HG02970 (cell line): ENCODE data around the gene CCDC102A.
A peak's percentile ranks its signal among the peaks of the same experiment; 100 is the strongest.

Source experiments
- ATAC-seq: cut with Tn5 transposase; IDR thresholded peaks from one replicate; pipeline ENCODE4 v1.9.1; 2021; ENCODE audit warnings: mild to moderate bottlenecking, moderate library complexity, moderate number of reproducible peaks; ENCODE audit not compliant: unreplicated experiment, low FRiP score

CCDC102A gene

DNA sequence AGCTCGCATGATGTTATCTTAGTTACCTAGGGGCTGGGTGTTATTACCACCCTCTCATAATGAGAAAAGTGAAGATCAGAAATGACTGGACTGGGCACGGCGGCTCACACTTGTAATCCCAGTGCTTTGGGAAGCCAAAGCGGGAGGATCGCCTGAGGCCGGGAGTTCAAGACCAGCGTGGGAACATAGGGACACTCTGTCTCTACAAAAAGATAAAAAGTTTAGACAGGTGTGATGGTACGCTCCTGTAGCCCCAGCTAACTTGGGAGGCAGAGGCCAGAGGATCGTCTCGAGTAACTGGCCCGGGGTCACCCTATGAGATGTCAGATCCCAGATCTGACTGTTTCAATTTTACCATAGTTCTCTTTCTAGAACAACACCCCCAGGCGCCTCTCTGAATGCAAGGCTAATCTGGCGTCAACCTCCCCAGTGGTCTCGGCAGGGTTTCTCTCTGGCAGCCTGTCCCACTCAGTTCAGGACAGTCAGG lies 1.9 kb upstream of the CCDC102A start:
- ATAC-seq, result no peak

DNA sequence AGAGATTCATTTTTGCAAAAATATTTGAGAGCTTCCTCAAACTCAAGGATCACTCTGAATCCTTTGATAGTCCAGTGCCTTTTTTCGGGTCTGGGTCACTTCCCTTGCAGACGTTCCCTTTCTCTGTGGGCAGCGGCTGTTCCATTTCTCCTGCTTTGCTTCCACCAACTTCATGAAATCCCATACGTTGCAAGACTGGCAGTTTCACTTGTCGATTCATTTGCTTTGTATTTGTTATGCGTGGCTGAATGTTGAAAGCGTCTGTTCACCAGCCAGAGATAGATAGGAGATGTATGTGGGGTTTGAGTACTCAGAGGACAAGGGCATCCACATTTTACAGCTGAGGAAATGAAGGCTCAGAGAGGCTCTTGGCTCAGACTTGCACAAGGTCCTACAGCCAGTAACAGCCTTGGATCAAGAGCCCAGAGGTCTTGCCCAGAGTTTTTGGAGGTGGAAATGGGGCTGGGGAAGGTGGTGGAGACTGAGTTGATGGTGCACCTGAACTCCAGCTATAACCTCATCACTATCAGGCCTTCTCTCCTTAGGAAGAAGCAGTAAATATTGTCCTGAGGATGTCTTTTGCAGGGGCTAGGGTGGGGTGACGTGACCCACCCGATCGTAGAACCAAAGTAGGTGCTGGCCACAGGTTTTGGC lies 1.3 kb upstream of the CCDC102A start:
- no peak for ATAC-seq

DNA sequence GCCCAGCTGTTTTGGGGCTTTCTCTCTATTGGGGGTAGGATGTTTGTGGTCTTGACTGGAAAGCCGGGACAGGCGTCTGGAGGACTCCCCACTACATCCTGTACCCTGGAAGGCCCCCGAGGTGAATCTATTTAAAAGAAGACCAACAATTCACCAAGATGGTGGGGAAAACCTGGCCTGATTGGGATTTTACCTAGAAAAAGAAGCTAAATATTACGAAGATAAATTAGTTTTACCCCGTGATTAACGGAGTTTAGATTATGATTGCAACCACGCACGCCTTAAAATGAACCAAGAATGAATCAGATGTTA lies 779 bp upstream of the CCDC102A start:
- ATAC-seq, result no peak

DNA sequence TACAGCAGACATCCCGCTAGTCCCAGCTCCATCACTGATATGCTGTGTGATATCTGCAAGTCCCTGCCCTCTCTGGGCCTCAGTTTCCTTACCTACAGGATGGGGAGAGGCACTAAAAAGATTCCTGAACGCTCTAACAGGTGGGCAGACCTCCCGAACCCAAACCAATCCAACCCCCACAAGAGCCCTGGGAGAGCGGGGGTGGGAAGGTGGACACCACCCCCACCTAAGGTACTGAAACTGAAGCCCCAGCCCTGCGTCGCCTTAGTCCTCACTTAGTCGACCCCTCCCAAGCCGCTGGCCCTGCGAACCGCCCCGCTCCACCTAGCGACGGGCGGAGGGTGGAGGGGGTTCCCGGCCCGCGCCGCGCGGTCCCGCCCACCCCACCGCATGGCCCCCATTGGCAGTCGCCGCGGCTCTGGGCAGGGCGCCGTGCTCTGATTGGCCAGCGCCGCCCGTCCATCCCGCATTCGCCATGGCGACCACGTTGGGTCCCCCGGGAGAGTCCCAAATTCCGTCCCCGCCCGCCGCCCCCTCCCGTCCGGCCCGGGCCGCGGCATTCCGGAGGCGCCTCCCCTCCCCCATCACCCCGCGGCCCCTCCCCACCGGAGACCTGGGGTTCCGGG lies 578 bp downstream of the CCDC102A start:
- peak; percentile 56 for ATAC-seq

DNA sequence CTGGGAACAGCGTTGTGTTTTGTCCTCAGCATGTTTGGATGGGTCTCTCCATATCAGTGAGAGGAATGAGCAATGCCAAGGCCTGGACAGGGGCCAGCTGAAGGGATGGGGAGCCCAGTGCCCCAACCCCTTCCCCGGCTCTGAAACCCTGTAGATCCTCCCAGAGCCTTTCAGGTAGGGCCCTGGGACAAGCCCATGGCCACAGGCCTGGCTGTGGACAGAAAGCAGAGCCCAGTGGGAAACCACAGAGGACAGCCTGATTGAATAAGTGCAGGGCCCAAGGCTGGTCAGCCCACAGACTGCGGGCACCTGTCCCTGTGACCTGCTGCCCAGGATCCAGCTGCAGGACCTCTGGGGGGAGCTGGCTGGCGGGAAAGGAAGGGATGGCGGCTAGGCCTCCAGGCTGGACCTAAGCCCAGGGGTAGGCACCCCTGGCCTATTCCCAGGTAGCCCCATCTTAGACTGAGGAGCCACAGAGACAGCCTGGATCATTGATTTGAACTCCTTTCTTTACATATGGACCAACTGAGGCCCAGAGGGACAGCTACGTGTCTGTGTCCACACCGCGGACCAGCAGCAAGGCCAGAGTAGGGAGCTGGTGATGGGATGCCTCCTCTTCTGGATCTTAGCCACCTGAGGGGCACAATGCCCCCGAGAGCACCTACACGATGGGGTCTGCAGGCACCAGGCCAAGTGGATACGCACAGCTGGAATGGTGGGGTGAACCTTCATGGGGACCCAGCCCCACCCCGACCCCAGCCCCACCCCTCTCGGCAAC lies 1.3 kb downstream of the CCDC102A start:
- no peak for ATAC-seq

DNA sequence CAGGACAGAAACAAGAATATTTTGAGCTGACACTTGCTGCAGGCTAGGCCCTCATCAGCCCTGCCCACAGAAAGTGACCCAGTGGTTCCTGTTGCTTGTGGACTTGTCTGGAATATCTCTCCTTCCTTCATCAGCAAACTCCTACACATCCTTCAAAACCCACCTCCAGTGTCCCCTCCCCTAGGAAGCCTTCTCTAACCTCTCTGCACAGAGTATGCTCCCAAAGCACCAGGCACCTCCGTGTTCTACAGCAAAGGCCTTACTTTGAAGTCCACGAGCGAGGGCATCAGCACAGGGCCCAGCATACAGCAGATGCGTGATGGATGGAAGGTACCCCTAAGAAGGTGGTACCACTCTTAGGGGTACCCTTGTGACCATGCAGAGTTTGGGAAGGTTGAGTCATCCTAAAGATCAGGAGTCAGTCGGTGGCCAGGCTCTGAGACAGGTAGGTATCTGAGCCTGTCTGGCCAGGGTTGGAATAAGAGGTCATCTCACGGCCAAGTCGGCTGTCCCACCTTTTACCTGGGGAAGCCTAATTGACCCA lies 2.0 kb downstream of the CCDC102A start:
- ATAC-seq, result no peak

DNA sequence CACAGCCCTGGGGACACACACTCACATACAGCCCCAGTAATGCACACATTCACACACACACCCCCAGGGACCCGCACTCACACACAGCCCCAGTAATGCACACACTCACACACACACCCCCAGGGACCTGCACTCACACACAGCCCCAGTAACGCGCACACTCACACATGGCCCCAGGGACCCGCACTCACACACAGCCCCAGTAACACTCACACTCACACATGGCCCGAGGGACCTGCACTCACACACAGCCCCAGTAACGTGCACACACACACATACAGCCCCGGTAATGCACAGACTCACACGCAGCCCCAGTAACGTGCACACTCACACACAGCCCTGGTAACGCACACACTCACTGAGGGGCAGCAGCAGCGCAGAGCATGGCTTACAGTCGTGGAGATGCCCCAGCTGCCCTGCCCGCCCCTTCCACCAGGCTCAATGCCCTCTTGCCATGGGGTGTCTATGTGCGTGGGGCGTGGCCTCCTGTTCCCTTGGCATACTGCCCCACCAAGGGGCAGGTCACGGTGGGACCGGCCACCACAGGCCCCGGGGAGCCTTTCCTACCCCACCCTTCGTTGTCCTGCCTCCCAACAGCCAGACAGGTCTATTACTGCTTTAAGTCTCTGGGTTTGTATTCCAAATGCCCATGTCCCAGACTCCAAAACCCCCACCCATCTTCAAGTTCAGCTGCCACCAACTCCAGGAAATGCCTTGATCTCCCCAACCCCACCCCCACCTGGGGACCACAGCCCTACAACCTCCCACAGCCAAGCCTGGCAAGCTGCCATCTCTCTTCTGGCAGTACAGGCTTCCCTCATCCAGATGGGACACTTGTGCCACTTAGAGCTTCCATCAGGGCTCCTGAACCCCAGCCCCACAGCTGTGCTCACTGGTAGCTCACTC lies 2.7 kb downstream of the CCDC102A start:
- no peak for ATAC-seq

DNA sequence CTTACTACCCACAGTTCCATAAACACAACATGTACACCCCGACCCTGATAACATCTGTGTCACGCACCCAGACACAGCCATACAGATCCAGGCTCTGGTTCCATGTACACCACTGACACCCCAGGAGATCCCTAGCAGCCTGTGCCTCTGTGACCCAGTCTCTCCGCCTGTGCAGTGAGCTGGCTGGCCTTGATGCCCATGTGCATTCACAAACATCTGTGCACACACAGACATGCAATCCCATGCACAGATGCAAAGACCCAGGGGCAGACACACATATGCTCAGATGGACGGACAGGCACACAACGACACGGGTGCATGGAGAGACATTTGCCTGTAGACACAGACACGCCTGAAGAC lies 4.1 kb downstream of the CCDC102A start:
- no peak for ATAC-seq

DNA sequence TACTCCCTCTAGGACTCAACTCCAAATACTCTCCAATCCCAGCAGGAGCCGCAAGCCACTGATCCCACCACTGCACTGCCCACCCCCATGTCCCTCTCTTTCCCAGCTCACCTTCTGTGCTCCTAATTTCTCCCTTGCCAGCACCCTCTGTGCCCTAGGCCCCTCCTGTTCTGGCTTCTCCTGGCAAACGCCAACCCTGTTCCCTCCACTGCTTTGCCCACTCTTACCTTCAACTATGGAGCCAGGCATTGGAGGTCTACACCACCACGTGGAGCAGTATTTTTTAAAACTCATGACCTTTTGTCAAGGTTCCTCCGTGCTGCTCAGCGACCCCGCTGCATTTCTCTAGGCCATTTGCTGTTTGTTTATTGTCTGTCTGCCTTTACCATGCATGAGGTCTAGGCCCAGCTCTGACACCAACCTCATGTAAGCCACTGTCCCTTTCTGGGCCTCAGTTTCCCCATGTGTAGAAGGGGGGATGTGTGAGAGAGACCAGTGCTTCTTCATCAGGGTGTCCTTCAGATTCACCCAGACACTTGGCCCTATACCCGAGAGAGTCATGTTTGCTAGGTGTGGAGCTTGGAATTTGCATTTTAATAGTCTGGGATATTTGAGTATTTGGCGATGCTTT lies 4.6 kb downstream of the CCDC102A start:
- no peak for ATAC-seq

DNA sequence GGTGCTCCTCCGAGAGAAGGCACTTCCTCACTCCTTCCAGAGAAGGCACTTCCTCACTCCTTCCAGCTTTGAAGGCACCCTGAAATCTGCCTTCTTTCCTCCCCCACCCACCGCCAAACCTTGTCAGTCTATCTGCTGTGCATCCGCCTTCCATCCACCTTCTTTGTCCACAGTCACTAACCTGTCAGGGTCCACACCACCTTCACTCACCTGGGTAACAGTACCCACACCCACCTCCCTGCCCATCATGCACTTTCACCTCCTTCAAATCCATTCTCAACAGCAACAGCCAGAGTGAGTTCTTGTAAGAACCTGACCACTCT lies 5.2 kb downstream of the CCDC102A start:
- no peak for ATAC-seq

DNA sequence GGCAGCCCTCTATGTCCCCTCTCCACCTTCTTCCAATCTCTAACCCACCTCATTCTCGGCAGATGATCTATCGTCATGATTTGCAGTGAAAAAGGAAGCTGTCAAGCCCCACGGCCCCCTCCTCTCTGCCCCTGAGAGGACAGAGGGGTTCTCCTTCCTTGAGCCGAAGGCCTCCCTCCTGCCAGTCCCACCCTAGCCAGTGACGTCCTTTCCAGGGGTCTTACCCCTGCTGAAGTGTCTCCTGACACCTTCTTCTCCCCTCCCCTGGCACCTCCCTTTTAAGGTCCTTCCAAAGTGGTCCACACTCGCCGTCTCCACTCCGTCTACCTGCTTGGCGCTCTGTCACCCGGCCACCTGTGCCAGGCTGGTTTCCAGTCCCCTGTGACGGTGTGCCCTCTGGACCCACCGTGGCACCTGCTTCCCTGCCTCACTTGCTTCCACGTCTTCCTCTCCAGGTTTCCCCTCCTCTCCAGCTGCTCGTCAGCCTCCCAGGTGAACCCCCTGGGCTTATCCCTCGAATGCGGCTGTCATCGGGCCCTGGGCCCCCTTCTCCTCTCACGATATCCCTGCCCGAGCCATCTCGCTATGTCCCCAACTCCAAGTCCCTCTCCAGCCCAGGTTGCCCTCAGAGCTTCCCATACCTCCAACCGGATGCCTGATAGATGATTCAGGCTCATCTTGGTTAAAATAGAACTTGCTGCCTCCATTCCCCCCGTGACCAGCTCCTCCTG lies 5.7 kb downstream of the CCDC102A start:
- no peak for ATAC-seq

DNA sequence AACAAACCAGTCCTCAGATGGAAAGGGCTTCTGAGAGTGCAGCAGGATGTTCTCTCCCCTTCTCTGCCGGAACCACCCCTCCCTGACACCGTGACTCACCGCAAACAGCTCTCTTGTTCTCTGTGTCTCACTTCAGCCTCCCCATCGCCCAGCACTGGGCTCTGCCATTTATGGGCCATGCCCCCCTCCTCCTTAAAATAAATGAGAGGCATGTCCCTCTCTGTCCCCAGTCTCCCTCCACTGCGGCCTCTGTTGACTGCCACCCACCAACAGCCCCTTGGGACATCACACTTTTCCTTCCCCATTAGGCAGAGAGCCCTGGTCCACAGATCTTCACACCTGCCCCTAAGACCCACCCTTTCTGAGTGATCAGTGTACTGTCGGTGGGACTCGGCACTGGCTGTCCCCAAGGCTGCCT lies 6.3 kb downstream of the CCDC102A start:
- no peak for ATAC-seq

DNA sequence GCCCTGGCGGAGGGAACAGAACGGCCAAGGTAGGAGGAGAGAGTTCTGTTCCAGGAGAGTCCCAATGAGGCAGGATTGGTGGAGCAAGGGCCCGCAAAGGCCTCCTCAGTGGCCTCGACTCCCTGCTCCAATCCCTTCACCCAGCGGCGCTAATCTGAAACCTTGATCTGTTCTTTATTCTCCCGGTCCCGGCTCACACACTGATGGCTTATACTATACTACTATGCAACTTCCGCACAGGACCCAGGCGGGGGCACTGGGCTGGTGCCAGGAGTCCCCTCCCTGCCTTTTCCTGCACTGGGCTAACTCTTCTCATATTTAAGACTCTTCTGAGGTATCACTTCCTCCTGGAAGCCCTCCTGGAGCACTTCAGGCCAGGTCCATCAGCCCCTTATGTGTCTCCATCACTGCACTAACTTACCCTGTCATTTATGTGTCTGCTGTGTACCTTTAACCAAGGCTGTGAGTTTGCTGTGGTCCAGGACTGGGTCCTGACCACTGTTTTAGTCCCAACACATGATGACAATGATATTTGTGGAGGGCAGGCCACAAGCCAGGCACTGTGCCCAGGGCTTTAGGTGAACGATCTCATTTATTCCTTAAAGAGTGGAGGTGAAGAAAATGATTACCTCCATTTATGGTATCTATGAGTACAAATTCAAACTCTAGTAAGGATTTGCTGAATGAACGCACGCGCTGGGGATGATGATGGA lies 6.8 kb downstream of the CCDC102A start:
- ATAC-seq, result no peak

DNA sequence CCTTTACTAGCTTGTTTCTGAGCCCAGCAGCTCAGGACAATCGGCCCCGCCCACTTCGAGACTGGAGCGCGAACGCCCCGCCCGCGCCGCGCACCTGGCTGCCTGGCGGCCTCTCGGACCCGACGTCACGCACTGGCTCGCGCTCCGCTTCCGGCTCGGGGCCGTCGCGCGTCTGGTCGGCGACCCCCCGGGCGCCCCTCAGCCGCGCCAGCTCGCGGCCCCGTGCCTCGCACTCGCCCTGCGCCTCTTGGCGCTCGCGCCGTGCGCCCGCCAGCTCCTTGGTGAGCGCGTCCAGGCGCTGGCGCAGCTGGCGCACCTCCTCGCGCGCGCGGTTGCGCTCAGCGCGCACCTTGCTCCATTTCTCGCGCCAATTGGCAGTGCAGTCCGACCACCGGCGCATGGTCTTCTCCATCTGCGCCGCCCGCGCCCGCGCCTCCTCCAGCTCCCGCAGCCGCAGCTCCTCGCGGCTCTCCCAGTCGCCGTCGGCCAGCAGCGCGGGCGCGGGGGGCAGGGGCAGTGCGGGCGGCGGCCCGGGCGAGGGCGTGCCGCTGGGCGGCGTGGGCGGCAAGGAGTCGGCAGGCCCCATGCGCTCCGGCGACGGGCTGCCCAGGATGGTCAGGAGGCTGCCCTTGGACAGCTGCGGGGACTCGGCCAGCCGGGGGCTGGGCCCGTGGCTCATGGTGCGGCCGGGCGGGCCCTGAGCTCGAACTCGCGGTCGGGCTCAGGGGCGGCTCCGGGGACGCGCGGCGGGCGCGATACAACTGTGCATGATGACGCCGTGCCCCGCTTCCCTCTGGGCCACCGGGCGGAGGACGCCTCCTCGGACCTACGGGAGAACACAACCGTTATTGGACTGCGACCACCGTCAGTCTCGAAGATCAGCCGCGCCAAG lies 7.6 kb downstream of the CCDC102A start:
- no peak for ATAC-seq

DNA sequence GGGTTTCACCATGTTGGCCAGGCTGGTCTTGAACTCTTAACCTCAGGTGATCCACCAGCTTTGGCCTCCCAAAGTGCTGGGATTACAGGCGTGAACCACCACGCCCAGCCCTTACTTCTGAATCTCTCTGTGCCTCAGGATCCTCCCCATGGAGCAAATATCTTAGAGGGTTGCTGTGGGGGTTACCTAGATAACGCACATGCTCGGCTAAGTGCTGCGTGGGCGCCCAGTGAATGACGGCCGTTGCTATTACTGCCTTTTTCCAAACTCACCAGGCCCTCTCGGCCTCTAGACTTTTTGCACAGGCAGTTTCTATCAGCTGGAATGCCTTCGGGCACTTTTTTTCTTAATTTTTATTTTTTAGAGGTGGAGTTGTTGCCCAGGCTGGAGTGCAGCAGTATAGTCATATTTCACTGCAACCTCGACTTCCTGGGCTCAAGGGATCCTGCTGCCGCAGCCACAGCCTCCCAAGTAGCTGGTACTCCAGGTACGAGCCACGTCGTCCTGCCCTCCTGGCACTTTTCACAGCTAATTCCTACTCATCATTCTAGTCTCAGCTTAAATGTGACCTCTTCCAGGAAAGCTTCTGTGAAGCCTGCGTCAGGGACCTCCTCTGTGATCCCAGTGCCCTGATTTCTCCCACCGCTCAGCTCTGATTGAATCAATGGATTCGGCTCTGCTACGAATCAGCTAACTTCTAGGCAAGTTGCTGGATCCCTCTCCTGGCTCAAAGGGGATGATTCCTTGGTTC lies 8.6 kb downstream of the CCDC102A start:
- no peak for ATAC-seq

DNA sequence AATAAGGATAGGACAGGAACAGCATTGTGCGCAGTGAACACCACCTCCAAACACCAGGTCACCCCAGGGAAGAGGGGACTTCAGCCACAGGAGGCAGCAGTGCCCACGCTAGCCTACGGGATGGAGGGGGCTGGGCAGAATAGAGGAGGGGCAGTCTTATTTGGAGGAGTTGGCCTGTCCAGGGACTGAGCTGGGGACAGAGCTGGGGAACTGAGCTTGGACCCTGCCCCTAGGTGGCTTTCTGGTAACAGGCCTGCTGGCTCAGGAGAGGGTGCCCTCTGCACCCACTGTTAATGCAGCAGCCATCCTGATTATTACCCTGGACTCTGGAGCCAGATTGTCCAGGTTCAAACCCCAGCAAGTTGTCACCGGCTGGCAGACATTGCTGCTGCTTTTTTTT lies 9.3 kb downstream of the CCDC102A start:
- no peak for ATAC-seq

DNA sequence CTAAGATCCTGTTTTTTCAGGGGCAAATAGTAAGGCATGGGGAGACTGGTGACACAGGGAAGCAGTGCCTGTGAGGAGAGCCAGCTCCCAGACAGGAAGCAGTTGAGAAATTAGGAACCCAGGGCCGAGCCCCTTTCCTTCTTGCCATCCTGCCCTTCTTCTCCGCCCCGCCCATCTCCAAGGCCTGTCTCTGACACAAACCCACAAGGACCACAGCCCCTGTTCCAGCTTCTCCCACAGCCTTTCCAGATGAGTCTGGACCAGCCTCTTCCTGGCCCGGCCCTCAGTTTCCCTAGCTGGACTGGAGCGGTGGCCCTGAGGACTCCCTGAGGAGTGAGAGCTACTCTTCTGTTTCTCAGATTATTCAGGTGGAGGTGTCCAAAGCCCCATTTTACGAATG lies 9.9 kb downstream of the CCDC102A start:
- no peak for ATAC-seq
